Measurements from ENCODE around the gene TNFRSF14. TPM values are rescaled to one million over a fixed set of nuclear protein-coding genes. Genes with fewer than 3 reads are reported as not detected.
A peak's percentile ranks its signal among the peaks of the same experiment; 100 is the strongest.

TNFRSF14 gene
- total RNA-seq, 3 donors from 2014 or later (not counting 1 experiment from before 2014, with no cell fraction given): 228 to 266 (median 262) TPM

- TF ChIP-seq CTCF (IDR thresholded peaks at IDR 0.05): no peak
- no peaks in the 10 kb centered on the region for H3K27me3 Mint-ChIP-seq (ENCODE audit: low read depth in 2 of 2)
- peaks cover 30% of the 10 kb centered on the region for H3K4me1 ChIP-seq (ENCODE audit: control insufficient read depth, insufficient read depth, low read length)
- WGBS (ENCODE audit: insufficient coverage): 97% methylated on average over 15 of the region's 15 CpGs
- H3K36me3 ChIP-seq (ENCODE audit: control insufficient read depth, insufficient read depth, low read length): peaks cover 54% of the 10 kb centered on the region
- H3K9me3 Mint-ChIP-seq: no peaks in the 10 kb centered on the region
- intact Hi-C loops (cut with micrococcal nuclease): no loop called here
- H3K27ac Mint-ChIP-seq: peak overlapping the region in 1 of 2 donors; percentile 5
- H3K4me1 Mint-ChIP-seq: peaks cover 17 to 46% of the 10 kb centered on the region in 2 donors
- H3K9me3 ChIP-seq (ENCODE audit: control insufficient read depth, insufficient read depth, low read length): no peaks in the 10 kb centered on the region
- no peak overlapping the region for H3K4me3 ChIP-seq (ENCODE audit: low read length)
- no peaks in the 10 kb centered on the region for H3K27me3 ChIP-seq (ENCODE audit: control insufficient read depth, insufficient read depth, low read length)
- no peak overlapping the region for H3K27ac ChIP-seq (ENCODE audit: low read length)
- H3K36me3 Mint-ChIP-seq: no peaks in the 10 kb centered on the region
- no peak for ATAC-seq
- H3K4me3 Mint-ChIP-seq: no peak overlapping the region
- no peak for DNase-seq
Observed at GRCh38 chr1:2560299-2561073, 4.3 kb downstream of the TNFRSF14 start.

DNA sequence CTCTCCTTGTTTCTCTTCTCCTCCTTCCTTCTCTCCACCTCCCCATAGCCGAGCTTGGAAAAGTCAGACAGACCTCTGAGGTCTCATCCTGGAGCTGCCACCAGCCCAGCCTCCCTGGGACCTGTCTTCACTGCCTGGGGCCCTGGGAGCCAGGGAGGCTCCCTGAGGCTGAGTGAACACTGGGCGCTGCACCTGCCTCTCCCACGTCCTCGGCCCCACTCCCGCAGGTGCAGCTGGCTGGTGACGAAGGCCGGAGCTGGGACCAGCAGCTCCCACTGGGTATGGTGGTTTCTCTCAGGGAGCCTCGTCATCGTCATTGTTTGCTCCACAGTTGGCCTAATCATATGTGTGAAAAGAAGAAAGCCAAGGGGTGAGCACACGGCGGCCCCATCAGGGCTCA is 5.3 kb downstream of the TNFRSF14 start:
- Histone ChIP-seq H3K27me3 (ENCODE audit: control insufficient read depth, insufficient read depth, low read length) (no peaks in the 10 kb centered on the region), H3K4me3 (ENCODE audit: low read length) (no peak overlapping the region), H3K36me3 (ENCODE audit: control insufficient read depth, insufficient read depth, low read length) (peaks cover 54% of the 10 kb centered on the region), H3K9me3 (ENCODE audit: control insufficient read depth, insufficient read depth, low read length) (no peaks in the 10 kb centered on the region), H3K27ac (ENCODE audit: low read length) (no peak overlapping the region), H3K4me1 (ENCODE audit: control insufficient read depth, insufficient read depth, low read length) (peaks cover 24% of the 10 kb centered on the region)
- ATAC-seq (no peak), DNase-seq (no peak)
- intact Hi-C loops (cut with micrococcal nuclease): no loop called here
- WGBS (ENCODE audit: insufficient coverage): 94% methylated on average over 11 of the region's 11 CpGs
- Mint-ChIP-seq H3K4me1 (peaks cover 9 to 37% of the 10 kb centered on the region in 2 donors), H3K36me3 (no peaks in the 10 kb centered on the region), H3K27ac (peak overlapping the region; percentile 5 to 46), H3K9me3 (no peaks in the 10 kb centered on the region), H3K27me3 (ENCODE audit: low read depth in 2 of 2) (no peaks in the 10 kb centered on the region), H3K4me3 (no peak overlapping the region)
- no peak for TF ChIP-seq CTCF (IDR thresholded peaks at IDR 0.05)

- no peaks in the 10 kb centered on the region for H3K36me3 Mint-ChIP-seq
- no peaks in the 10 kb centered on the region for H3K27me3 Mint-ChIP-seq (ENCODE audit: low read depth in 2 of 2)
Observed at GRCh38 chr1:2561898-2562895, 6.0 kb downstream of the TNFRSF14 start.

More at GRCh38 chr1:2561898-2562895, 6.0 kb downstream of the TNFRSF14 start:
- Histone ChIP-seq H3K27ac (ENCODE audit: low read length) (no peak overlapping the region), H3K4me1 (ENCODE audit: control insufficient read depth, insufficient read depth, low read length) (peaks cover 21% of the 10 kb centered on the region), H3K9me3 (ENCODE audit: control insufficient read depth, insufficient read depth, low read length) (no peaks in the 10 kb centered on the region), H3K27me3 (ENCODE audit: control insufficient read depth, insufficient read depth, low read length) (no peaks in the 10 kb centered on the region), H3K36me3 (ENCODE audit: control insufficient read depth, insufficient read depth, low read length) (peaks cover 54% of the 10 kb centered on the region), H3K4me3 (ENCODE audit: low read length) (no peak overlapping the region)
- no peaks in the 10 kb centered on the region for H3K9me3 Mint-ChIP-seq
- DNase-seq (peak in 1 of 2 donors; percentile 55), ATAC-seq (peak in 2 of 3 donors; percentile 52 to 62)
- H3K4me1 Mint-ChIP-seq: peaks cover 5 to 29% of the 10 kb centered on the region in 2 donors
- intact Hi-C loops (cut with micrococcal nuclease): no loop called here
- peak; percentile 44 for TF ChIP-seq CTCF (IDR thresholded peaks at IDR 0.05)
- H3K4me3 Mint-ChIP-seq: no peak overlapping the region
- H3K27ac Mint-ChIP-seq: no peak overlapping the region
- WGBS (ENCODE audit: insufficient coverage): 95% methylated on average over 22 of the region's 24 CpGs
